GM06990 (cell line): ENCODE measurements around the gene GALNS.
"Not testable (repeated sequence)": the region's sequence is repeated elsewhere in the genome, so short reads cannot be mapped to it uniquely, and the experiment has no call there.

ENCODE experiments used
- DNase-seq: peaks from one replicate; pipeline ENCODE4 v3.0.0-alpha.2; 2011; ENCODE audit not compliant: insufficient read length; ENCODE audit errors: extremely low read depth
- H3K27me3 ChIP-seq: replicated peaks from 2 replicates; pipeline ENCODE4 v1.6.0; 2011; ENCODE audit warnings: low read length; ENCODE audit not compliant: control insufficient read depth, insufficient read depth
- H3K36me3 ChIP-seq: 2 replicates; pipeline ENCODE4 v1.5.1; 2011; ENCODE audit warnings: low read length; ENCODE audit not compliant: control insufficient read depth, insufficient read depth
- H3K4me3 ChIP-seq: replicated peaks from 2 replicates; pipeline ENCODE4 v1.5.1; 2011; ENCODE audit warnings: low read depth, mild to moderate bottlenecking, control low read depth, low read length
- TF ChIP-seq, protein P1 (sequence below): IDR thresholded peaks from 2 replicates; pipeline ENCODE4 v1.5.1; 2011; ENCODE audit warnings: low read length, control low read depth, mild to moderate bottlenecking, inconsistent platforms; ENCODE audit not compliant: insufficient read depth, poor library complexity, severe bottlenecking

GALNS gene

GRCh38 chr16:88777471-88778270 lies 79.1 kb downstream of the GALNS start:
- peaks cover 4% of the 10 kb centered on the region for H3K36me3 ChIP-seq
- no peaks in the 10 kb centered on the region for H3K27me3 ChIP-seq
- H3K4me3 ChIP-seq, result no peak overlapping the region
- no peak for DNase-seq
- TF ChIP-seq, protein P1, sequence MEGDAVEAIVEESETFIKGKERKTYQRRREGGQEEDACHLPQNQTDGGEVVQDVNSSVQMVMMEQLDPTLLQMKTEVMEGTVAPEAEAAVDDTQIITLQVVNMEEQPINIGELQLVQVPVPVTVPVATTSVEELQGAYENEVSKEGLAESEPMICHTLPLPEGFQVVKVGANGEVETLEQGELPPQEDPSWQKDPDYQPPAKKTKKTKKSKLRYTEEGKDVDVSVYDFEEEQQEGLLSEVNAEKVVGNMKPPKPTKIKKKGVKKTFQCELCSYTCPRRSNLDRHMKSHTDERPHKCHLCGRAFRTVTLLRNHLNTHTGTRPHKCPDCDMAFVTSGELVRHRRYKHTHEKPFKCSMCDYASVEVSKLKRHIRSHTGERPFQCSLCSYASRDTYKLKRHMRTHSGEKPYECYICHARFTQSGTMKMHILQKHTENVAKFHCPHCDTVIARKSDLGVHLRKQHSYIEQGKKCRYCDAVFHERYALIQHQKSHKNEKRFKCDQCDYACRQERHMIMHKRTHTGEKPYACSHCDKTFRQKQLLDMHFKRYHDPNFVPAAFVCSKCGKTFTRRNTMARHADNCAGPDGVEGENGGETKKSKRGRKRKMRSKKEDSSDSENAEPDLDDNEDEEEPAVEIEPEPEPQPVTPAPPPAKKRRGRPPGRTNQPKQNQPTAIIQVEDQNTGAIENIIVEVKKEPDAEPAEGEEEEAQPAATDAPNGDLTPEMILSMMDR, result no peak

DNA sequence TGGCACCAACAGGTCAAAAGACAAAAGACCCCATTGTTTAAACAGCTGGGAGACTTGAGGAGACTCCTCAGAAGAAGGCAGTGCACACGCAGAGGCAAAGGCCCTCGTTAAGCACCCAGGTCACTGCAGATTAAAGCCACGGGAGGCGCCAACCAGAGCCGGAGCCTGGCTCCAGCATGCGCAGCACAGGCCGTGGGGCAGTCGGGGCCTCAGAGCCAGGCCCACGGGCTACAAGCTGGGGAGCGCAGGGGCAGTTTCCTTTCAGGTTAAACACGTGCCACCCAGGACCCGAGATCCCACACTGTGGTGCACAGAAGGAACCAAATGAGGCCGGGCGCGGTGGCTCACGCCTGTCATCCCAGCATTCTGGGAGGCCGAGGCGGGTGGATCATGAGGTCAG lies 80.9 kb downstream of the GALNS start:
- TF ChIP-seq, protein P1, result no peak
- peaks cover 4% of the 10 kb centered on the region for H3K36me3 ChIP-seq
- no peak for DNase-seq
- no peaks in the 10 kb centered on the region for H3K27me3 ChIP-seq
- no peak overlapping the region for H3K4me3 ChIP-seq

GRCh38 chr16:88774544-88775393 lies 82.0 kb downstream of the GALNS start:
- TF ChIP-seq, protein P1, result no peak
- no peak for DNase-seq
- H3K4me3 ChIP-seq, result no peak overlapping the region
- no peaks in the 10 kb centered on the region for H3K27me3 ChIP-seq
- peaks cover 6% of the 10 kb centered on the region; the same call in 1 of the 2 replicates for H3K36me3 ChIP-seq

GRCh38 chr16:88773812-88774291 lies 82.9 kb downstream of the GALNS start:
- TF ChIP-seq, protein P1, result no peak
- Histone ChIP-seq H3K4me3 (no peak overlapping the region), H3K36me3 (peaks cover 6% of the 10 kb centered on the region; the same call in 1 of the 2 replicates), H3K27me3 (no peaks in the 10 kb centered on the region)
- no peak for DNase-seq

- TF ChIP-seq, protein P1, result no peak
- no peaks in the 10 kb centered on the region for H3K27me3 ChIP-seq
- no peak overlapping the region for H3K4me3 ChIP-seq
- no peak for DNase-seq
- peaks cover 6% of the 10 kb centered on the region; the same call in 1 of the 2 replicates for H3K36me3 ChIP-seq
Observed at GRCh38 chr16:88772871-88773811, 83.6 kb downstream of the GALNS start.

- H3K36me3 ChIP-seq, H3K4me3 ChIP-seq, DNase-seq, H3K27me3 ChIP-seq: not testable (repeated sequence)
Observed at GRCh38 chr16:88771781-88772180, 85.0 kb downstream of the GALNS start.
